HG03354 (cell line): ENCODE measurements around the gene ZNF526.
"Not testable (repeated sequence)": the region's sequence is repeated elsewhere in the genome, so short reads cannot be mapped to it uniquely, and the experiment has no call there.

Experiments
- ATAC-seq: cut with Tn5 transposase; IDR thresholded peaks from one replicate; pipeline ENCODE4 v1.9.1; 2021; ENCODE audit warnings: mild to moderate bottlenecking; ENCODE audit not compliant: unreplicated experiment, poor library complexity, severe bottlenecking

ZNF526 gene

GRCh38 chr19:42254850-42255765 lies 35.0 kb downstream of the ZNF526 start, which contains the start of gene ERF:
TSS of gene ERF (minus strand) at chr19:42255128. CDS start at chr19:42254999, 129 bp downstream.
- peak; percentile 71 for ATAC-seq

DNA sequence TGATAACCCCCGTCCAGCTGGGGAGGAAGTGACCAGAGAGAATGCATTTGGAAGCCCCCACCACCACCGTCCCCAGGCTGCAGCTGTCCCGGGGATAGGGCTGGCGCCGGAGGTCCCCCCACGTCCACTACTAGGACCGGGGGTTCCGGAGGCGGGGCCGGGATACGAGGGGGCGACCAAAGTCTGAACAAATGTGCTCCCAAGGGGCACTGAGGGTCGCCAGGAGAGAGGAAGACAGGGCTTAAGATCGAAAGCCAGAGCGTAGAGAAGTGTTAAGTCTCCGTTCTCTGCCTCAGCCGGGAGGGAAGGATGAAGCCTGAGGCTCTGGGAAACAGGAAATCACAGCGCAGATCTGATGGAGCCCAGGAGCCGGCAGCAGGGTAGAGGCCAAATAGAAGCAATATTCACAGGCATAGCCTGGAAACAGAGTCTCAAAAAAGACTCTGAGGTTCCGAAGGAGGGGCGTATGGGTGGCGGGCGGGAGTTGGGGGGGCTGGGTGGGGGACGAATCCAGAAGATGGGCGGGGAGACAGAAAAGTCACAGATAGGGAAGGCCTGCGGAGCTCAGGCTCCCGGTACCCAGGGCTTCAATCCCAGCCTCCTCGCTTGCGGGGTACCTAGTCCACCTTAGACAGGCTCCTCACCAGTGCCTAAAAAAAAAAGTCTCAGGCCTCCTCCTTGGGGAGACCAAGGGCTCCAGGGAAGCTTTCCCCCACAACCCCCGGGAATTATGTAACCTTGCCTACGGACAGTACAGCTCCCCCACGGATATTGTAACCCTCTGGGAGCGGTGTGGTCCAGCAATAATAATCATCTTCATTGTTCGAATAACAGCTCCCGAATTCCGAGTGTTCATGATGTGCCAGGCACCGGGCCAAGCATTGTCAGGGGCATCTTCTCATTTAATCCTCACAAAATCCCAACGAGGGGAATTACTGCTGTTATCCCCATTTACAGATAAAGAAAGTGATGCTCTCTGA lies 35.9 kb downstream of the ZNF526 start:
- no peak for ATAC-seq

- ATAC-seq: not testable (repeated sequence)
Observed at GRCh38 chr19:42257842-42258241, 37.7 kb downstream of the ZNF526 start.

DNA sequence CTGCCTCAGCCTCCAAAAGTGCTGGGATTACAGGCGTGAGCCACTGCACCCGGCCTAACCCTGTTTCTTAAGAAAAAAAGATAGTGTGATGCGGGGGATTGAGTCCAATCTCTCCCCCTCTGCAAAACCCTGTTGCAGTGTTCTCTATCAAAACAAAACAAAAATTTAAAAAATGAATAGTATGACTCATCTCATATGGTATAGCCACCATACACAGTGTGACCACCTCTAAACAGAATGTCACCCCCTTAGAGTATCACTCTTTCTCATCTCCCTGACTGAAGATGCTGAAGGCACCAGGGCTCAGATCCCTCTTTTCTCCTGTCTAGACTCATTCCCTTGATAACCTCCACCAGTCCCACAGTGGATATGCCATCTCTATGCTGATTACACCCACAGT lies 41.7 kb downstream of the ZNF526 start:
- ATAC-seq: no peak

- ATAC-seq: not testable (repeated sequence)
Observed at GRCh38 chr19:42266105-42266504, 46.0 kb downstream of the ZNF526 start.

GRCh38 chr19:42266928-42267603 lies 47.0 kb downstream of the ZNF526 start:
- not testable (repeated sequence) for ATAC-seq

DNA sequence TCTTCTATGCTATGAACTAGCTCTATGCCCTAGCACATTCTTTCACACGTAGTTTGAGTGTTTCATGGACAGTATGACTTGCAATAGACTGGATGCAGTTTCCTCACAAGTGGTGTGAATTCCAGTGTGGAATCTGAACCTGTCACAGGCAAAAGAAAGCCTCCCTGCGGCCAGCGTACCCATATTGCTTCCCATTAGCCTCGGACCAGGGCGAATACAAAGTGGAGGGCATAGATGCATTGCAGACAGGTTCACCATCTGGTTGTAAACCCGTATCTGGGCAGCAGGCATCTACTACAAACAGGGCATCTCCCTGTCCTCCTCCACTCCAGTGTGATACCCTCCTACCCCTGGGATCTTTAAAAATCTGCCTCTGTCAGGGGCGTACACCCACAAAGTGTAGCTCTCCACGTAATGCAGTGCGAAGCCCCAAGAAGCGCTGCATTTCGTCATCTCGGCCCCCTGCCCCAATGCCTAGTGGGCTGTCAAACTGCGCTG lies 47.6 kb downstream of the ZNF526 start:
- no peak for ATAC-seq

GRCh38 chr19:42268142-42268703 lies 48.1 kb downstream of the ZNF526 start:
- ATAC-seq: peak; percentile 62

DNA sequence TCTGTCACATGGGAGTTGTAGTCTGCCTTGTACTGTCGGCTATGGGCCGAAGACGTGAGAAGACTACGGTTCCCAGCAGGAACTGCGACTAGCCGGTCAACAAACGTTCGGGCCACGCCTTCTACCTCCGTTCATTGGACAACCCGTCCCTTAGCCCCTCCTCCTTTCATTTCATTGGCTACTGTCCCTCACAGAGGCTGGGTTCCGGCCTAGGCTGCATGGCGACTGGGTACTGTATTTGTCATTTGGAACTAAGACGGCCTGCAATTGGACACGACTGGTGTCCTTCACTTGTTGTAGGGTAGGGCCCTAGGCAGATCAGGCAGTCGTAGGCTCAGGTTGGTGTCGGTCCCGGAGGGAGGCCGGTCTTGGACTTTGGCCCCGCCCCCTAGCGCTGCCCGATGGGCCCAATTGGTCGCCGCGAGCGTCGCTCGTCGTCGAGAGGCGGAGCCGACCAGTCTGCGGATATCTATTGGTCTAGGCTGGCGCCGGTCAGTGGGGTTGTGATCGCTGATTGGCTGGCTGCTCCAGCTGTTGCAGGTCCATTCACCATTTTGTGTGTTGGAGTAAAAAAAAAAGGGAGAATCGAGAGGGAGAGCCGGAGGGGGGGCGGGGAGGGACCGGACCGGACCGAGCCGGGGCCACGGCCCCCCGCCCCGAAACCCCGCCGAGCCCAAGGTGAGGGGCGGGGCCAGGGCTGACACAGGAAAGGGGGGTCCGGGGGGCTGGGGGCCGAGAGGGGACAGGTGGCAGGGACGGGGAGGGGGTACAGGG lies 48.8 kb downstream of the ZNF526 start, which contains the start of gene CIC:
TSS of gene CIC (plus strand) at position 549 of the 774 bp plus-strand sequence. CDS start 2,532 bp downstream, outside the sequence.
- ATAC-seq: peak; percentile 77

- ATAC-seq: no peak
Observed at GRCh38 chr19:42269478-42270345, 49.6 kb downstream of the ZNF526 start.

DNA sequence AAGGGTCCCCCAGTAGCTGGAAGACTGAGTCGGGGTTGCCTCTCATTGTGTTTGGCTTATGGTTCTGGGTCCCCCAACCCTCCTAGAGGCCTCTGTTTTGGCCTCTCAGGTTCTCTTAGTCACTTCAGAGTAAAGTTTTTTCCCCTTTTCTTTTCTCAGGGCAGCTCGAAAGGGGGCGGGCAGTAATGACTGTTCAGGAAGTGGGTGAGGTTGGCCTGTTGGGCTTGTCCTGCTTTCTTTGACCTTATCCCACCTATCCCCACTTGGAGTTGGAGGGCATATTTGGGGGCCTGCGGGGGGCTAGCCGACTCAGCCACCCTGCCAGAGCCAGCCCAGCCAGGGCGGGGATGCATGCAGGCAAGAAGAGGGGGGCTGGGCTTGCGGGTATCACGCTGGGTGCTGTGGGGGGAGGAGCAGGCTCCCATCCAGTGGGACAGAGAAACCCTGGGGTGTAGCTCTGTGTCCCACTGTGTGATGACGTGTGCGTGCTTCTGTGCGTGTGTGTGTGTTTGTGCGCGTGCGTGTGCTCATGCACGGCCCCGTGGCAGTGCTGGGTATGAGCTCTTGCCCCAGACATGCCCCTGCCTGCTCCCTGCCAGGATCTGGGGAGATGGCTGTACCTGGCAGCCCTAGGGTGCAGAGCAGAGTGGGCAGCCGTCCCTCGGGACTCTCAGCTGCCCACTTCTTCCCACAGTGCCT lies 50.4 kb downstream of the ZNF526 start:
- ATAC-seq: no peak

DNA sequence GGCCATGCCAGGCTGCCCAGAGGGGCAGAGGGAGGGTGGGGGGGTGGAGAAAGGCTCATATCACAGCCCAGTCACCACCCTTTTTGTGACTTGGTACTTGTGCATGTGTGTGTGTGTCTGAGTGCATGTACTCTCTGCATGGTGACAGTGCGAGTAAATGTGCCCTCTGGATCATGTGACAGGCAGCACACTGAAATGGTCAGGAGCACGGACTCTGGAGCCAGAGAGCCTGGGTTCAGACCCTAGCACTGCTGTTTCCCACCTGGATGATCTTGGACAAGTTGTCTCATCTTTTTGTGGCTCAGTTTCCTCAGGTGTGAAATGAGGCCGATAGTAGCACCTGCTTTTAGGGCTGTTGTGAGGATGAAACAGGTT lies 50.9 kb downstream of the ZNF526 start:
- no peak for ATAC-seq

DNA sequence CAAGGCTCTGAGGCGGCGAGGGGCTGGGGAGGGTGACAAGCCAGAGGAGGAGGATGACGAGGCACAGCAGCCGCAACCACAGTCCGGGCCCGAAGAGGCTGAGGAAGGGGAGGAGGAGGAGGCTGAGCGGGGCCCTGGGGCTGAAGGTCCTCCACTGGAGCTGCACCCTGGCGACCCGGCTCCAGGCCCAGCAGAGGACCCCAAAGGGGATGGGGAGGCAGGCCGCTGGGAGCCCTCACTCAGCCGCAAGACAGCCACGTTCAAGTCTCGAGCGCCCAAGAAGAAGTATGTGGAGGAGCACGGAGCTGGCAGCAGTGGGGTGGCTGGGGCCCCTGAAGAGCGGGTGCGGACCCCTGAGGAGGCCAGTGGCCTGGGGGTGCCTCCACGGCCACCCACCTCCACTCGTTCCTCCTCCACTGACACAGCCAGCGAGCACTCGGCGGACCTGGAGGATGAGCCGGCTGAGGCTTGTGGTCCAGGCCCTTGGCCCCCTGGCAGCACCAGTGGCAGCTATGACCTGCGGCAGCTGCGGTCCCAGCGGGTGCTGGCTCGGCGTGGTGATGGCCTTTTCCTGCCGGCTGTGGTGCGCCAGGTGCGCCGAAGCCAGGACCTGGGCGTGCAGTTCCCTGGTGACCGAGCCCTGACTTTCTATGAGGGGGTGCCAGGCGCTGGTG lies 51.9 kb downstream of the ZNF526 start:
- ATAC-seq: no peak

- ATAC-seq: no peak
Observed at GRCh38 chr19:42272535-42272897, 52.4 kb downstream of the ZNF526 start.

DNA sequence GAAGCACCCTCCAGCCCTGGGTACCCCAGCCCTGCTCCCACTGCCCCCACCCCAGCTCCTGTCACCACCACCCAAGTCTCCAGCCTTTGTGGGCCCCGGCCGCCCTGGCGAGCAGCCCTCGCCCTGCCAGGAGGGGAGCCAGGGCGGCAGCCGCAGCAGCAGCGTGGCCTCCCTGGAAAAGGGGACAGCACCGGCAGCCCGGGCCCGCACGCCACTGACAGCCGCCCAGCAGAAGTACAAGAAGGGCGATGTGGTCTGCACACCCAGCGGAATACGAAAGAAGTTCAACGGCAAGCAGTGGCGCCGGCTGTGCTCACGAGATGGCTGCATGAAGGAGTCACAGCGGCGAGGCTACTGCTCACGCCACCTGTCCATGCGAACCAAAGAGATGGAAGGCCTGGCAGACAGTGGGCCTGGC lies 52.9 kb downstream of the ZNF526 start:
- no peak for ATAC-seq

DNA sequence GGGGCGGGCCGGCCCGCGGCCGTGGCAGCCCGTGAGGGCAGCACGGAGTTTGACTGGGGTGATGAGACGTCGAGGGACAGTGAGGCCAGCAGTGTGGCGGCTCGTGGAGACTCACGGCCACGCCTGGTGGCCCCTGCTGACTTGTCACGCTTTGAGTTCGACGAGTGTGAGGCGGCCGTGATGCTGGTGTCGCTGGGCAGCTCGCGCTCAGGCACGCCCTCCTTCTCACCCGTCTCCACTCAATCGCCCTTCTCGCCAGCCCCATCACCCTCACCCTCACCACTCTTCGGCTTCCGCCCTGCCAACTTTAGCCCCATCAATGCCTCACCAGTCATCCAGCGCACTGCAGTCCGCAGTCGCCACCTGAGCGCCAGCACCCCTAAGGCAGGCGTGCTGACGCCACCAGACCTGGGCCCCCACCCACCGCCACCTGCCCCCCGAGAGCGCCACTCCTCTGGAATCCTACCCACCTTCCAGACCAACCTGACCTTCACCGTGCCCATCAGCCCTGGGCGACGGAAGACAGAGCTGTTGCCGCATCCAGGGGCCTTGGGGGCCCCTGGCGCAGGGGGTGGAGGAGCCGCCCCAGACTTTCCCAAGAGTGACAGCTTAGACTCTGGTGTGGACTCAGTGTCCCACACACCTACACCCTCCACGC lies 53.4 kb downstream of the ZNF526 start:
- ATAC-seq: no peak
